A673 (cell line): ENCODE data around the gene ATP8B4. TPM values are rescaled to one million over a fixed set of nuclear protein-coding genes. Genes with fewer than 3 reads are reported as not detected.
"Not testable (repeated sequence)": the region's sequence is repeated elsewhere in the genome, so short reads cannot be mapped to it uniquely, and the experiment has no call there.

ENCODE experiments used
- BruUV-seq: library from RNA; stranded (reverse); fragments of 400-500 nt; replicated peaks from 2 replicates; lab custom pipeline; 2021; lab: Mats Ljungman, UMichigan
- CTCF ChIA-PET: fragments of 300-600 bp; sonication (Branson Sonifier 250); formaldehyde crosslinking; loops from one replicate; lab custom pipeline; 2022; ENCODE audit warnings: antibody characterized with exemption; lab: Charles Lee
- POLR2A ChIA-PET: fragments of 300-600 bp; sonication (Branson Sonifier 250); formaldehyde crosslinking; loops from one replicate; lab custom pipeline; 2022; ENCODE audit warnings: antibody characterized with exemption; ENCODE audit not compliant: low non-redundant PET; lab: Charles Lee
- DNase-seq: peaks from one replicate; pipeline ENCODE4 v3.0.0-alpha.2; 2015; ENCODE audit warnings: low spot score
- H3K27ac ChIP-seq: fragments of 200-600 bp; sonication (generic); 2 replicates; pipeline ENCODE4 v1.5.1; 2016; ENCODE audit warnings: mixed run types, low read depth, mild to moderate bottlenecking, mixed read lengths, antibody characterized with exemption, low read length; ENCODE audit not compliant: poor library complexity, severe bottlenecking
- H3K27me3 ChIP-seq: fragments of 200-600 bp; sonication (generic); replicated peaks from 2 replicates; pipeline ENCODE4 v1.6.1; 2017; ENCODE audit warnings: mixed run types, low read depth, mild to moderate bottlenecking, mixed read lengths, antibody characterized with exemption, low read length; ENCODE audit not compliant: insufficient read depth, poor library complexity
- H3K36me3 ChIP-seq: fragments of 200-600 bp; sonication (generic); 2 replicates; pipeline ENCODE4 v1.6.1; 2016; ENCODE audit warnings: mixed run types, mild to moderate bottlenecking, mixed read lengths, antibody characterized with exemption, low read length; ENCODE audit not compliant: insufficient read depth, poor library complexity, severe bottlenecking
- H3K4me1 ChIP-seq: fragments of 200-600 bp; sonication (generic); 2 replicates; pipeline ENCODE4 v1.6.1; 2017; ENCODE audit warnings: mixed run types, mild to moderate bottlenecking, mixed read lengths, antibody characterized with exemption, low read length; ENCODE audit not compliant: insufficient read depth, poor library complexity, severe bottlenecking
- H3K4me3 ChIP-seq: fragments of 200-600 bp; sonication (generic); 2 replicates; pipeline ENCODE4 v1.5.1; 2016; ENCODE audit warnings: low read depth, mixed run types, mild to moderate bottlenecking, mixed read lengths, low read length; ENCODE audit not compliant: poor library complexity, severe bottlenecking
- H3K9me3 ChIP-seq: fragments of 200-600 bp; sonication (generic); 2 replicates; pipeline ENCODE4 v1.6.1; 2016; ENCODE audit warnings: mixed run types, low read depth, mild to moderate bottlenecking, mixed read lengths, antibody characterized with exemption, low read length; ENCODE audit not compliant: poor library complexity, severe bottlenecking
- CTCF ChIP-seq: fragments of 300-800, 200-600 bp; sonication (generic); conservative IDR thresholded peaks from 2 replicates; pipeline ENCODE4 v1.5.1; 2017; ENCODE audit warnings: low read depth, mild to moderate bottlenecking, antibody characterized with exemption, low read length, moderate library complexity, mixed read lengths
- EZH2 ChIP-seq: fragments of 200-600 bp; sonication (generic); IDR thresholded peaks from 2 replicates; pipeline ENCODE4 v1.6.1; 2017; ENCODE audit warnings: borderline replicate concordance, low read depth, mild to moderate bottlenecking, mixed read lengths, antibody characterized with exemption, low read length; ENCODE audit not compliant: poor library complexity, severe bottlenecking
- intact Hi-C: fragments of 100-400 bp; cut with micrococcal nuclease; formaldehyde crosslinking; loops from one replicate; pipeline ENCODE4 v1.10.0; 2022; ENCODE audit not compliant: unreplicated experiment
- total RNA-seq: library from RNA; stranded (reverse); gene quantifications from 2 replicates; pipeline ENCODE4 v1.2.3, GENCODE V29; 2021

ATP8B4 gene
- total RNA-seq, 1 experiment from 2014 or later, result 0.30 TPM

DNA sequence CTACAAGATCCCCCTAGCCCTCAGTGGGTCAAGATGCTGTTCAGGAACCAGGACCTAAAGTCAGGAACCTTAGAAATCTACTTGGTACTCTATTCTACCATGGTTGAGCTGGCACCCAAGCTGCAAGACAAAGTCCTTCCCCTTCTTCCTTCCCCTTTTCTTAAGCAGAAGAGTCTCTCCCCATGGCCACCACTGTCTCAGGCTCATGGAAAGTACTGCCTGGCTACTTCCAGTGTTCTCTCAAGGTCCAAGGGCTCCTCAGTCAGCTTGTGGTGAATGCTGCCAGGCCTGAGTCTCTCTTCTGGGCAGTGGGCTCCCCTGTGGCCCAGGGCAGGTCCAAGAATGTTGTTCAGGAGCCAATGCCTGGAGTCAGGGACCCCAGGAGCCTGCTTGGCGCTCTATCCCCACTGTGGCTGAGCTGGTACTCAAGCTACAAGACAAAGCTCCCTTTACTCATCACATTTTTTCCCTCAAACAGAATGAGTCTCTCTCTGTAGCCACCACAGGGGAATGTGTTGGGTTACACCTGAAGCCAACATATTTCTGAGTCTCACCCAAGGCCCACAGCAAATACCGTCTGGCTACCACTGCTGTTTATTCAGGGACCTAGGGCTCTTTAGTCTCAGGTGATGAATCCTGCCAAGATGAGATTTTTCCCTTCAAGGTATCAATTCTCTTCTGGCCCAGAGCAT is 44.8 kb upstream of the ATP8B4 start:
- Histone ChIP-seq H3K4me3 (no peak overlapping the region), H3K27me3 (no peaks in the 10 kb centered on the region), H3K36me3 (no peaks in the 10 kb centered on the region), H3K4me1 (peaks cover 7% of the 10 kb centered on the region), H3K27ac (no peak overlapping the region), H3K9me3 (no peaks in the 10 kb centered on the region)
- TF ChIP-seq EZH2 (no peak), CTCF (no peak)
- CTCF ChIA-PET, result no interaction called here
- DNase-seq, result no peak
- POLR2A ChIA-PET, result no interaction called here
- intact Hi-C loops, result no loop called here
- no TSS peak for BruUV-seq

DNA sequence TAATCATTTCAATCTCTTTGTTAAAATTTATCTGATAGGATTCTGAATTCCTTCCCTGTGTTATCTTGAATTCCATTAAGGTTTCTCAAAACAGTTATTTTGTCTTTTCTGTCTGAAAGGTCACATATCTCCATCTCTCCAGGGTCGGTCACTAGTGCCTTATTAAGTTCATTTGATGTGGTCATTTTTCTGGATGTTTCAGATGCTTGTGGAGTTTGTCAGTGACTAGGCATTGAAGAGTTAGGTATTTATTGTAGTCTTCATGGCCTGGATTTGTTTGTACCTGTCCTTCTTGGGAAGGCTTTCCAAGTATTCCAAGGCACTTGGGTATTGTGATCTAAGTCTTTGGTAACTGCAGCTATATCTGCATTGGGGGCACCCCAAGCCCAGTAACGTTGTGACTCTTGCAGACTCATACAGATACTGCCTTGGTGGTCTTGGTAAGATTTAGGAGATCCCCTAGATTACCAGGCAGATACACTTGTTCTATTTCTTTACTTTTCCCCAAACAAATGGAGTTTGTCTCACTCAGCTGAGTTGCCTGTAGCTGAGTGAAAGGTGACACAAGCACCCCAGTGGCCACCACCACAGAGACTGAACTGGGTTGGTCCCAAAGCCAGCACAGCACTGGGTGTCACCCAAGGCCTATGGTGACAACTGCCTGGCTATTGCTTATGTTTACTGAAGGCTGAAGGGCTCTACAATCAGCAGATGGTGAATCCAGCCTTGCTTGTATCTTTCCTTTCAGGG is 44.1 kb upstream of the ATP8B4 start:
- ChIA-PET POLR2A (no interaction called here), CTCF (no interaction called here)
- no TSS peak for BruUV-seq
- DNase-seq, result no peak
- no peaks in the 10 kb centered on the region for H3K9me3 ChIP-seq
- no peaks in the 10 kb centered on the region for H3K36me3 ChIP-seq
- no peak for TF ChIP-seq CTCF
- no peak for TF ChIP-seq EZH2
- no peak overlapping the region for H3K4me3 ChIP-seq
- intact Hi-C loops, result no loop called here
- H3K27me3 ChIP-seq, result no peaks in the 10 kb centered on the region
- peaks cover 7% of the 10 kb centered on the region for H3K4me1 ChIP-seq
- no peak overlapping the region for H3K27ac ChIP-seq

DNA sequence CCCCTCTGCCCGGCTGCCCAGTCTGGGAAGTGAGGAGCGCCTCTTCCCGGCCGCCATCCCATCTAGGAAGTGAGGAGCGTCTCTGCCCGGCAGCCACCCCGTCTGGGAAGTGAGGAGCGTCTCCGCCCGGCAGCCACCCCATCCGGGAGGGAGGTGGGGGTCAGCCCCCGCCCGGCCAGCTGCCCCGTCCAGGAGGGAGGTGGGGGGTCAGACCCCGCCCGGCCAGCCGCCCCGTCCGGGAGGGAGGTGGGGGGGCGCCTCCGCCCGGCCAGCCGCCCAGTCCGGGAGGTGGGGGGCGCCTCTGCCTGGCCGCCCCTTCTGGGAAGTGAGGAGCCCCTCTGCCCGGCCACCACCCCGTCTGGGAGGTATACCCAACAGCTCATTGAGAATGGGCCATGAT is 39.2 kb upstream of the ATP8B4 start:
- H3K9me3 ChIP-seq, POLR2A ChIA-PET, H3K36me3 ChIP-seq, H3K27me3 ChIP-seq, H3K27ac ChIP-seq, H3K4me1 ChIP-seq, CTCF ChIA-PET, BruUV-seq, H3K4me3 ChIP-seq, intact Hi-C loops, DNase-seq: not testable (repeated sequence)
